Measurements from ENCODE around the gene STOML1. TPM values are rescaled to one million over a fixed set of nuclear protein-coding genes. Genes with fewer than 3 reads are reported as not detected.

Gene STOML1, protein sequence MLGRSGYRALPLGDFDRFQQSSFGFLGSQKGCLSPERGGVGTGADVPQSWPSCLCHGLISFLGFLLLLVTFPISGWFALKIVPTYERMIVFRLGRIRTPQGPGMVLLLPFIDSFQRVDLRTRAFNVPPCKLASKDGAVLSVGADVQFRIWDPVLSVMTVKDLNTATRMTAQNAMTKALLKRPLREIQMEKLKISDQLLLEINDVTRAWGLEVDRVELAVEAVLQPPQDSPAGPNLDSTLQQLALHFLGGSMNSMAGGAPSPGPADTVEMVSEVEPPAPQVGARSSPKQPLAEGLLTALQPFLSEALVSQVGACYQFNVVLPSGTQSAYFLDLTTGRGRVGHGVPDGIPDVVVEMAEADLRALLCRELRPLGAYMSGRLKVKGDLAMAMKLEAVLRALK
- total RNA-seq: 14.6 and 16.2 TPM in 2 replicates

DNA sequence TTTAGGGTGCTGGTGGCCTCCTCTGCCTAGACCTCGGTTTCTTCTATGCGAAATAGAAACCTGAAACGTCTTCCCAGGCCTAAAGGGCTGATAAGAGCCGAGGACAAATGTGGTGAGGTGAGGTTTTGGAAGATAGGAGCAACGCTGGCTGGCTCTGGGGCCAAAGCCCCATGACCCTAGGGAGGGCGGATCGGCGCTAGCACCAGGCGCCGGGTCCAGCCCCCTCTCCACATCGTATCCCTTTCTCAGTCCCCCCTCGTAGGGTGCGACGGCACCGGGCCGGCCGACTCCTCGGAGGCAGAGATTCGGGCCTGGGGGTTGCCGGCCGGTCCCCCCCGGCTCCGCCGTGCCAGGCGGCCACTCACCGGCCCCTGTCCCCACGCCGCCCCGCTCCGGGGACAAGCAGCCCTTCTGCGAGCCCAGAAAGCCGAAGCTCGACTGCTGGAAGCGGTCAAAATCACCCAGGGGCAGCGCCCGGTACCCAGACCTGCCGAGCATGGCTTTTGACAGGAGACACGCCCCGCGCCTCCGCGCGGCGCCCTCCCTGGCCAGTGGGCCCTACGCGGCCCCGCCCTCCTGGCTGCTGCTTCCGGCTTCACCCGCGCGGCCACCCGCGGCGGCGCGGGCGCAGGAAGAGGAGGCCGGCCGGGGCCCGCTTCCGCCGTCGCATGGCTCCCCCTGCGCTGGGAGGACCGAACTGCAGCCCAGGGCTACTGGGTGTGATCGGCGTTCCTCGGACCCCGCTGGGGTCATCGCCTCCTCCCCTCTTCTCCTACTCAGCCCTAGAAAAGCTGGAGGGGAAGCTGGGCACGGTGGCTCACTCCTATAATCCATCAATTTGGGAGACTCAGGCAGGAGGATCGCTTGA is at the start of gene STOML1:
TSS of gene STOML1 (minus strand) at position 570 of the 868 bp plus-strand sequence. CDS start at position 498, 72 bp downstream.

DNA sequence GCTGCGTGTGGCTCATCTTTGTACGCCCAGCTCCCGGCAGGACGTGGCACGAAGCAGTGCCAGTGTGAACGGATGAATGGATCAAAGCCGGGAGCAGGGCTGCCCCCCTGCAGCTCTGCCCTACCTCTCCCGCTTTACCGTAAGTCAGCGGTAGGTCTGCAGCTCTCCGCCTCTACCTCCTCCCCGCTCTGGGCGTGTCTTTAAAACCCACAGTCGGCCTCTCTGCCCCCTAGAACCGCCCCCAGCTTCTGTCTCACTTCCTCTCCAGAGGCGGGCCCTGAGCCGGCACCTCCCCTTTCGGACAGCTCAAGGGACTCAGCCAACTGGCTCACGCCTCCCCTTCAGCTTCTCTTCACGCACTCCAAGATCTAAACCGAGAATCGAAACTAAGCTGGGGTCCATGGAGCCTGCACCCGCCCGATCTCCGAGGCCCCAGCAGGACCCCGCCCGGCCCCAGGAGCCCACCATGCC is 2.4 kb upstream of the STOML1 start, which contains the start of gene PML:
TSS of gene PML (plus strand) at position 304 of the 471 bp plus-strand sequence. CDS start at position 401, 97 bp downstream.

Other genes starting within 250 kb of the STOML1 start
- 0.23 and 1.5 TPM in 2 replicates for gene INSYN1, start 238.9 kb downstream of the STOML1 start, total RNA-seq
- gene TBC1D21, start 118.7 kb downstream of the STOML1 start, total RNA-seq: not detected in 2 replicates
- 143 and 206 TPM in 2 replicates for gene LOXL1, start 65.8 kb downstream of the STOML1 start, total RNA-seq
- 34.7 and 61.3 TPM in 2 replicates for gene PML, start 2.4 kb upstream of the STOML1 start, total RNA-seq
- gene GOLGA6A, start 90.3 kb upstream of the STOML1 start, total RNA-seq: not detected in 2 replicates
- gene ISLR2, start 138.3 kb upstream of the STOML1 start, total RNA-seq: 0.60 TPM in 1 of 2 replicates, not detected in the other
- 5.3 and 10.4 TPM in 2 replicates for gene ISLR, start 181.4 kb upstream of the STOML1 start, total RNA-seq
- gene STRA6, start 210.5 kb upstream of the STOML1 start, total RNA-seq: 30.3 and 47.2 TPM in 2 replicates
- gene CCDC33, start 244.0 kb upstream of the STOML1 start, total RNA-seq: 0.28 and 0.30 TPM in 2 replicates

Data from smooth muscle cell of the umbilical artery (primary cell).